C4-2B (cell line): ENCODE data around the gene GKN1.

Source experiments
- H3K27ac ChIP-seq: fragments of 450-650 bp; 2 replicates; pipeline ENCODE4 v1.5.1; 2017
- ZFX ChIP-seq: fragments of 450-650 bp; IDR thresholded peaks from 2 replicates; pipeline ENCODE4 v1.6.1; 2017
- TF ChIP-seq, protein P1 (sequence below): fragments of 450-650 bp; conservative IDR thresholded peaks from 2 replicates; pipeline ENCODE4 v1.5.1; 2017; ENCODE audit warnings: mild to moderate bottlenecking

The GKN1 gene

DNA sequence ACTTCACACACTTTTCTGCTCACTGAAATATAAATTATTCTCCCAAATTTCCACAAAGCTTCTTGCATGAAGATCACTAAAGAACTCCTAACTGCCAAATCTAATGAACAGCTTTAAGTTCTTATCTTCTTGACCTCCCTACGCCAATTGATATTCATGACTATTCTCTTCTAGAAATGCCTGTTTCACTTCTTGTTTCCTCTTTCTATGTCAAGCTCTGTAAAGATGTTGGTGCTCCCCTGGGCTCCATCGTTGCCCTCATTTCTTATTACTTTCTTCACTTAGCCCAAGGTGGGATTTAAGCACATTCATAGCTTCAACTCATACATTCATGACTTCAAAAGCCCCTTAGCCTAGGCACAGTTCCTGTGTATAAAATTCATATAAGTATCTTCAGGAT, 29.3 kb downstream of the GKN1 start:
- TF ChIP-seq, protein P1, sequence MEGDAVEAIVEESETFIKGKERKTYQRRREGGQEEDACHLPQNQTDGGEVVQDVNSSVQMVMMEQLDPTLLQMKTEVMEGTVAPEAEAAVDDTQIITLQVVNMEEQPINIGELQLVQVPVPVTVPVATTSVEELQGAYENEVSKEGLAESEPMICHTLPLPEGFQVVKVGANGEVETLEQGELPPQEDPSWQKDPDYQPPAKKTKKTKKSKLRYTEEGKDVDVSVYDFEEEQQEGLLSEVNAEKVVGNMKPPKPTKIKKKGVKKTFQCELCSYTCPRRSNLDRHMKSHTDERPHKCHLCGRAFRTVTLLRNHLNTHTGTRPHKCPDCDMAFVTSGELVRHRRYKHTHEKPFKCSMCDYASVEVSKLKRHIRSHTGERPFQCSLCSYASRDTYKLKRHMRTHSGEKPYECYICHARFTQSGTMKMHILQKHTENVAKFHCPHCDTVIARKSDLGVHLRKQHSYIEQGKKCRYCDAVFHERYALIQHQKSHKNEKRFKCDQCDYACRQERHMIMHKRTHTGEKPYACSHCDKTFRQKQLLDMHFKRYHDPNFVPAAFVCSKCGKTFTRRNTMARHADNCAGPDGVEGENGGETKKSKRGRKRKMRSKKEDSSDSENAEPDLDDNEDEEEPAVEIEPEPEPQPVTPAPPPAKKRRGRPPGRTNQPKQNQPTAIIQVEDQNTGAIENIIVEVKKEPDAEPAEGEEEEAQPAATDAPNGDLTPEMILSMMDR: no peak
- TF ChIP-seq ZFX: no peak
- H3K27ac ChIP-seq: no peak overlapping the region

DNA sequence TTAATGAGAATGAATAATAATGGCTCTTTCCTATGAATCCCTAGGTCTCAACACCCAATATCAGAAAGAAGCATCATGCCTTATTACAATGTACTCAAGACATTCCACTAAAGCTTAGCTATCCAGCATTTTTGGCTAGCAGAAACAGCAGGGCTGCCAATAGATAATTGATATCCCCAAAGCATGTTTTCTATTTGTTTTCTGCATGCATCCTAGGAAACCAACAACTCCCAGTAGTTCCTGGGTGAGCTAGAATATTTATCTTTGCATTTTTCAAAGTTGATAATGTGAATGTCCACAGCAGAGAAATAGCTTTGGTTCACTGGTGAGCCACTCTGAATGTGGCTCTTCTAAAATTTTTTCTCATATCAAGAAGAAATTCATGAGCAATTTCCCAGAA, 32.7 kb downstream of the GKN1 start:
- H3K27ac ChIP-seq: no peak overlapping the region
- no peak for TF ChIP-seq ZFX
- TF ChIP-seq, protein P1: no peak

DNA sequence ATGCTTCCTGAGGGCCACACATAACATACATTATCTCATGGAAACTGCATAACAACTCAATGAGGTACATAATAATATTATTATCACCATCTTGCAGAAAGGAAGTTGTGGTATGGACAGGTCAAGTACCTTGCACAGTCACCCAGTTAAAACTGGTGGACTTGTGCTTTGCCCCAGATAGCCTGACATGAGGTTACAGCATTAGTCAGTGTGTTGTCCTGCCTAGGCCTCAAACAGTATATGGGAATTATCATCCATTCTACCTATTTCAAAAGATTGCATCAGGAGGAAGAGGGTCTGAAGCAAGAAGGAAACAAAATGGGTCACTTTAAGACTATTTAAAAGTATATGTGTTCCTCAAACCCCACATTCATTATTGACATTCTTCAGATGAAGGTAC, 33.2 kb downstream of the GKN1 start:
- no peak for TF ChIP-seq ZFX
- TF ChIP-seq, protein P1: no peak
- H3K27ac ChIP-seq: no peak overlapping the region

DNA sequence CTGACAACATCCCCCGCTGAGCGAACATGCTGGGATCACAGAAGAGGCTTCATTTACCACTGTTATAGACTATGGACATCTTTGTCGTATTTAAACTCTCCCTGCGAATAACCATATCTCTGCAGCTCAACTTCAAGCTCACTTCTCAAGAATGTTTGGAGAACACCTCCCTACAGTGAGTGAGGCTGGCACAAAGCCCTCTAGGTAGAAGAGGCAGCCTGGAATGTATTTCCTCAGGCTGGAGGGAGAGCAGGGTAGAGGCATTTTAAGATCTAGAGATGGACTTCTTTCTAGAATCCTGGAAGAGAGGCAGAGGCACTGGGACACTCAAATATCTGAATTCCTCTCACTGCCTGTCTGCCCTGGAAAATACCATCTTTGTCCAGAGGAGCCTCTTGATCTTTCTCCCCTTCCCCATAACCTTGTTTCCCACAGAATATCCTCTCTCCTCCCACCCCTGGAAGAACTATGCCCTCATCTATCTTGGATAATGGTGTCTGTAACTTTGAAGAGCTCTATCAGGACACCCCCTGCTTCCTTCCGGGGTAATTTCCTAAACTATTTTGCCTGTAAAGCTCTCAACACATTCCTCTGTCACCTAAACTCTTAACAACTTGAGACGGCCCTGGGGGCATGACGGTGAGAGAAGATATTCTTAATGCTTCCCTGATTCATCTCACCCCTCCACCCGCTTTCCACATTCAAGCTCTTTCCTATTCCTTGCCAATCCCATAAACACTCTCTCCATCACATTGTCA, 36.2 kb downstream of the GKN1 start:
- H3K27ac ChIP-seq: no peak overlapping the region
- TF ChIP-seq, protein P1: no peak
- no peak for TF ChIP-seq ZFX

DNA sequence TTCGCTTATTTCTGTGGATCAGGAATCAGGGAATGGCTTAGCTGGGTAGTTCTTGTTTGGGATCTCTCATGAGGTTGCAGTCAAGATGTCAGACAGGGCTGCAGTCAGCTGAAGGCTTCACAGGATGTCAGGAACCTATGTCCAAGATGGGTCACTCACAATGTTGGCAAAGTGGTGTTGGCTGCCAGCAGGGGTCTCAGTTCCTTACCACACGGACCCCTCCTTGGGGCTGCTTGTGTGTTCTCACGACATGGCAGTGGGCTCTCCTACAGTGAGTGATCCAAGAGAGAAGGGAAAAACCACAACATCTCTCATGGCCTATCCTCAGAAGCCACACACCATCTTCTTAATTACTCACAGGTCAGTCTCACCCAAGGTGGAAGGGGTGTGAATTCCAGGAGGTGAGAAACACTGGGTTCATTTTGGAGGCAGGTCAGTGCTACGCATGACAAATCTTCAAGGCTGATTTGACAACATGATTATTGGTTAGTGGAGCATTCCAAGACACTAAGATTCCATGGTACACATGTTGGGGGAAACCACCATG, 37.2 kb downstream of the GKN1 start:
- H3K27ac ChIP-seq: no peak overlapping the region
- no peak for TF ChIP-seq ZFX
- TF ChIP-seq, protein P1: no peak

DNA sequence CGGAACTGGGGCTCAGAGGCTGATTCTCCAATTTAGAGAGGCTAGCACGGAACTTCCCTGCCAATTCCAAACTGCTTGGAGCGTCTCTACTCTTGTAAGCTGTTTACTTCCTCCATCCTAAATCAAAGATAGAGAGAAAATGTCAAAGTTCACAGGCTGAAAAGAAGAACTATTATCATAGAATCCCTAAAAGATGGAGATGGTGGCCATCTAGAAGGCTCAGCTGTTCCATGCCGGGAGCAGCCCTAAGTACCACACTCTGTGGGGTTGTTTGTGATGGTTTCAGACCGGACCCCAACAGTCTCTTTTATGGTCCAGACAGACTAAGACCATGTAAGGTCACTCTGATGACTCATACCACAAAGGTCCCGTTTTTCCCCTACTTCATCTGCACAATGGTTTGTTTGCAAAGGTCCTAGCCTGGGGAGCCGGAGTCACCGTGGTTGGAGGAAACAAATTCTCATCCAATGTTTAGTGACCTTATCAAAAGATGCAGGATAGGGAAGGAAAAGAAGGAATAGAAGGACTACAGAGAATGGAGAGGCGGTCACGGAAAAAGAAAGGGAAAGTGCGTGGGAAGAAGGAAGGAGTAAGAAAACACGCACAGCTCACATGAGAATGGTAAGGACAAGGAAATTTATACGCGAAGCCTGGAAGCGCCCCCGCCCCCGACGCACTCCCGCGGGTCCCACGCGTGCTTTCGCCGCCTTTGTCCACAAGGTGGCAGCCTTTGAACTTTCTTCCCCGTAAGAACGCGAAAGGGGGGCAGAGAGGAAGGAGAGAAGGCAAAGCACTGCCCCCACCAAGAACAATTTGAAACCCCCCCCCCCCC, 38.1 kb downstream of the GKN1 start:
- peak overlapping the region; percentile 61 for H3K27ac ChIP-seq
- TF ChIP-seq, protein P1: peak; percentile 78
- no peak for TF ChIP-seq ZFX
